Fibroblast of skin of abdomen (primary cell): Measurements from ENCODE around the gene ZNF574.

Experiments used
- DNase-seq: peaks from one replicate; pipeline ENCODE4 v3.0.0-alpha.2; 2013

The ZNF574 gene

GRCh38 chr19:42054205-42054604, 21.8 kb upstream of the ZNF574 start:
- no peak for DNase-seq

GRCh38 chr19:42057846-42058245, 18.1 kb upstream of the ZNF574 start:
- DNase-seq: no peak

DNA sequence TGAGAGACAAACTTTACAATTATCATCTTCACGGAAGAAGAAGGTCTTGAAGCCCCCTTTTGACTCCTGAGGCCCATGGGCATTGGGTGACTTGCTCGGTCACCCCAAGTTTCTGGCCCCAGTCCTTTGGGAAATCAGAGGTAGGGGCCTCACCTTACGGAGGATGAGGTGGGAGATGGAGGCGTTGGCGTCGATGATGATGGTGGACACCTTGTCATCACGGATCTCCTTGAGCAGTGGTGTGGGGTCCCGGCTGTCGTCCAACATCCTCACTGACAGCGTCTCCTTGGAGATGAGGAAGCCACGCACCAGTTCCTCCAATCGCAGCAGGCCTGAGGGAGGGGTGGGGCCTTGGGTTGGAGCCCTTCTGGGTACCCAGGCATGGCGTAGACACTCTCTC, 16.8 kb upstream of the ZNF574 start:
- no peak for DNase-seq

DNA sequence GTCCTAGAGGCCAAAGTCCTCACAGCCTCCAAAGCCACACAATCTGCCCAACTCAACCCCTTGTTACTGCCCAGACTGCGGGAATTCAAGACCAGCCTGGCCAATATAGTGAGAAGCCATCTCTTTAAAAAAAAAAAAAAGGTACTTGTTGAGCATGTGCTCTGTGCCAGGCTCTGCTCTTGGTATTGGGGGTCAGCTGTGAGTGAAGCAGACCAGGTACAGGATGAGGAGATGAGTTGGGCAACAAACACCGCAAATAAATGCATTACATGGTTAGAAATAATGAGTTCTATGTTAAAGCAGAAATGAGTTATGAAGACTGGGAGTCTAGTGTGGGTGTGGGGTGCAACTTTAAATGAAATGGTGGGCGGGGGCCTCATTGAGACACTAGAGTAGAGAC, 15.8 kb upstream of the ZNF574 start:
- DNase-seq: no peak

- DNase-seq: no peak
These were observed 13.6 kb upstream of the ZNF574 start for GRCh38 chr19:42062381-42062780.

- DNase-seq: no peak
These were observed 11.5 kb upstream of the ZNF574 start for GRCh38 chr19:42064432-42064831.

GRCh38 chr19:42065051-42065450, 10.9 kb upstream of the ZNF574 start:
- DNase-seq: no peak

- DNase-seq: no peak
These were observed 10.5 kb upstream of the ZNF574 start for GRCh38 chr19:42065511-42065910.

- DNase-seq: peak; percentile 16
These were observed 9.8 kb upstream of the ZNF574 start for GRCh38 chr19:42066075-42066754.

DNA sequence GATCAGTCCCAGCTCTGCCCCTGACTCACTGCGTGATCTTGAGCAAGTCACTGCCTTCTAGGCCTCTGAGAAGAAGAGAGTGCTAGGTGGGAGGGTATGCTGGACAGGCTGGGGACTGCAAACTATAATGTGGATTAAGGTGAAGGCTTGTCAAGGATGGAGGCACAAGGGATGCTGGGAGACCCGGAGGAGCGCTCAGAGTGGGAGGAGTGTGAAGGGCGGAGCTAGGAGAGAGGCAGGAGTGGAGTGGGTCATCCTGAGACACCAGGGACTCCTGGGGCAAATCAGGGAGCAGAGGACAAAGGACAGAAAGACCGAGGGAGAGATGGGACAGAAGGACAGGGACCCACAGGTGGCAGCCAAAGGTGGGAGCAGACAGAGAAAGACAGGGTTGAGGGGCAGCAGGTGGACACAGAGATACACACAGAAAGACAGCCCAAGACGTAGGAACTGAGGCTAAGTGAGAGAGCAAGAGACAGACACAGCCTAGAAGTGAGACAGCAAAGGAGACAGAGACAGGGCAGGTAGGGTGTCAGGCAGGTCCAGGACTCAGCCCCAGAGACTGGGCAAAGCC, 8.6 kb upstream of the ZNF574 start:
- no peak for DNase-seq

DNA sequence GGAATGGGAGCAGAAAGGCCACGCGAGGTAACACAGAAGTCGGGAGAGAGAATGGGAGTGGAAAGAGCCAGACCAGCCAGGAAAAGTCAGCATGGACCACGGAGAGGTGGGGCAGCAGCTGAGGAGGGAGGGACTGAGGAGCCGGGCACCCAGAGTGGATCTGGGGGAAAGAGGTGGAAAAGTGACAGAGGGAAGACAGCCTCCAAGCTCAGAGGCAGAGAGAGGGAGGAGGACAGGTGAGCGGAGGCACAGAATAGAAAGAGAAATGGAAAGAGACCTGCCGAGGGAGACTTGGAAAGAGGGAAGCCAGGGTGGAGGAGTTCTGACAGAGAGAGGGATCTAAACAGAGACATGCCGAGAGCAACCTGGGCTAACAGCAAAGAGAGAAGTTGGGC, 7.6 kb upstream of the ZNF574 start:
- no peak for DNase-seq

GRCh38 chr19:42068756-42069571, 7.0 kb upstream of the ZNF574 start:
- no peak for DNase-seq

DNA sequence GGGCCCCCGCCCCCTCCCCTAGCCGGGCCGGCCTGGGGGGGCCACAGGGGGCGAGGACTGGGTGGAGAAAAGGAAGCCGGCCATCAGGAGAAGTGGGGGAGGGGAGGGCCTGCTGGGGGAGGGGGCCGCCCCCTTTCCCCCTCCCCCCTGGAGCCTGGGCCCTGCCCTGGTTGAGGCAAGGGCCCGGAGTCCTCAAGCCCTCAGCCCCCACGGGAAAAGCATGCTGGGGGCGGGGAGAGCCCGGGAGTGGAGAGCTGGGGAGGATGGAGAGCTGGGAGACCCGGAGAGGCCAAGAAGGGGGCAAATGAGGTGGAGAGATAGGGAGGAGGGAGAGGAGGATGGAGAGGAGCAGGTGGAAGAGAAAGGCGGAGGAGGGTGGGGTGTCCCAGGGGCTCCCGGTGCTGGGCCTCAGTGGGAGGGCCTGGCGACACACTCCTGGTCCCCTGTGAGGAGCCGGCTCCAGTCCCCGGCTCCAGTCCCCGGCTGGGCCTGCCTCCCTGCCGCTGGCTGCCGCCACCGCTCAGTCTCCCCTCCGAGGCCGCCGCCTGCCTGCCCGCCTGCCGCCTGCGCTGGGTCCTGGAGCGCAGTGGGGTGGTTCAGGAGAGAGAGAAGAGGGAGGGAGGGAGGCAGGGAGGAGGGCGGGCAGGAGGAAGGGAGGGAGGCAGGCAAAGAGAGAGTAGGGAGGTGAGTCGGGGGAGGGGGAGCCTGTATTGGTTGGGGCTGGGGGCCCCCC, 6.2 kb upstream of the ZNF574 start, which contains the start of gene GRIK5:
Gene GRIK5 (minus strand): TSS at position 588 of the 733 bp plus-strand sequence. CDS start 4,436 bp downstream, outside the sequence.
- DNase-seq: no peak

- no peak for DNase-seq
These were observed 4.7 kb upstream of the ZNF574 start for GRCh38 chr19:42071247-42071646.

DNA sequence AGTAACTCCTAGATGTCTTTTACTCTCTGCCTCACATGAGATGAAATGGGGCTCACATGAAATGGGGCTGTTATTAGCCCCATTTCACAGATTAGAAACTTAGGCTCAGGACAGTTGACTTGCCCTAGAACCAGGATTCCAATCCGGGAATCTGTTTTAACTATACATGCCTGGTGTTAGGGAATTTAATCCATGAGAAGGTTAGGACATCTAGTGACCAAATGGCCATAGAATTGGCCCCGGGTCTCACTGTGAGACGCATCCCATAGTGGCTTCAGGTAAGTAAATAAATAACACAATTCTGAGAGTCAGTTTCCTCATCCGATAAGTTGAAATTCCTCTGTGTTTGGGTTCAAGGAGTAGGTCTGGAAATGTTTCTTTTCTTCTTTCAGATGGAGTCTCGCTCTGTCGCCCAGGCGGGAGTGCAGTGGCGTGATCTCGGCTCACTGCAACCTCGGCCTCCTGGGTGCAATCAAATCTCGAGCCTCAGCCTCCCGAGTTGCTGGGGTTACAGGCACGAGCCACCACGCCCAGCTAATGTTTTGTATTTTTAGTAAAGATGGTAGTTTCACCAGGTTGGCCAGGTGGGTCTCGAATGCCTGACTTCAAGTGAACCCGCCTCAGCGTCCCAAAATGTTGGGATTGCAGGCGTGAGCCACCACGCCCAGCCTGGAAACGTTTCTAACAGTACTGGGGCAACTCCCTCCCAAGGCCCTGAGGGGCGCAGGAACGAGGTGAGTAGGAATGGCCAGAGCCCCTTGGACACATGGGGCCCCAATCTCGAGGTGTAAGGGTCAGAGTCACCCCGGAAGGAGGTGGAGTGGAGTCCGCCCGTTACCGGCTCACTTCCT, 1.2 kb upstream of the ZNF574 start:
- DNase-seq: no peak

GRCh38 chr19:42075364-42075615, 676 bp upstream of the ZNF574 start:
- DNase-seq: no peak

- no peak for DNase-seq
These were observed 496 bp downstream of the ZNF574 start for GRCh38 chr19:42076380-42076944.

- DNase-seq: no peak
These were observed 2.1 kb downstream of the ZNF574 start for GRCh38 chr19:42078058-42078457.

DNA sequence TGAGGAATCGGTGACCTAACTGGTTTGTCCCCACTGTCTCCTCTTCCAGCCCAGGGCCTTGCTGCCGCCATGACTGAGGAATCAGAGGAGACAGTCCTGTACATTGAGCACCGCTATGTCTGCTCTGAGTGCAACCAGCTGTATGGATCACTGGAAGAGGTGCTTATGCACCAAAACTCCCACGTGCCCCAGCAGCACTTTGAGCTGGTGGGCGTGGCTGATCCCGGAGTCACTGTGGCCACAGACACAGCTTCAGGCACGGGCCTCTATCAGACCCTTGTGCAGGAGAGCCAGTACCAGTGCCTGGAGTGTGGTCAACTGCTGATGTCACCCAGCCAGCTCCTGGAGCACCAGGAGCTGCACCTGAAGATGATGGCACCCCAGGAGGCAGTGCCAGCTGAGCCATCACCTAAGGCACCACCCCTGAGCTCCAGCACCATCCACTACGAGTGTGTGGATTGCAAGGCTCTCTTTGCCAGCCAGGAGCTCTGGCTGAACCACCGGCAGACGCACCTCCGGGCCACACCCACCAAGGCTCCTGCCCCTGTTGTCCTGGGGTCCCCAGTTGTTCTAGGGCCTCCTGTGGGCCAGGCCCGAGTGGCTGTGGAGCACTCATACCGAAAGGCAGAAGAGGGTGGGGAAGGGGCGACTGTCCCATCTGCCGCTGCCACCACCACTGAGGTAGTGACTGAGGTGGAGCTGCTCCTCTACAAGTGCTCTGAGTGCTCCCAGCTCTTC, 2.7 kb downstream of the ZNF574 start:
- DNase-seq: no peak

DNA sequence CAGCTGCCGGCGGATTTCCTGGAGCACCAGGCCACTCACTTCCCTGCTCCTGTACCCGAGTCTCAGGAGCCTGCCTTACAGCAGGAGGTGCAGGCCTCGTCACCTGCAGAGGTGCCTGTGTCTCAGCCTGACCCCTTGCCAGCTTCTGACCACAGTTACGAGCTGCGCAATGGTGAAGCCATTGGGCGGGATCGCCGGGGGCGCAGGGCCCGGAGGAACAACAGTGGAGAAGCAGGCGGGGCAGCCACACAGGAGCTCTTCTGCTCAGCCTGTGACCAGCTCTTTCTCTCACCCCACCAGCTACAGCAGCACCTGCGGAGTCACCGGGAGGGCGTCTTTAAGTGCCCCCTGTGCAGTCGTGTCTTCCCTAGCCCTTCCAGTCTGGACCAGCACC, 3.3 kb downstream of the ZNF574 start:
- no peak for DNase-seq
